A172 (cell line): ENCODE measurements around the gene MSRB2. TPM values are rescaled to one million over a fixed set of nuclear protein-coding genes. Genes with fewer than 3 reads are reported as not detected.
"Not testable (repeated sequence)": the region's sequence is repeated elsewhere in the genome, so short reads cannot be mapped to it uniquely, and the experiment has no call there.

Experiments
- DNase-seq: peaks from one replicate; pipeline ENCODE4 v3.0.0-alpha.2; 2015; ENCODE audit warnings: low spot score
- total RNA-seq: library from RNA; depleted of rRNA; stranded (reverse); fragments of >200 nt; shearing (Covaris generic); gene quantifications from 2 replicates; pipeline ENCODE4 v1.2.3, GENCODE V29; 2014; rRNA removed

Gene MSRB2
- 22.8 and 29.0 TPM in 2 replicates for total RNA-seq

- peak; percentile 94 for DNase-seq
These were observed at the start of gene MSRB2 for GRCh38 chr10:23095404-23095965. Gene MSRB2 (plus strand): TSS chr10:23095579. CDS start chr10:23095609, 30 bp downstream.

- DNase-seq, result no peak
These were observed 49.4 kb upstream of the MSRB2 start for GRCh38 chr10:23046027-23046426.

- DNase-seq, result peak; percentile 73
These were observed 48.0 kb upstream of the MSRB2 start for GRCh38 chr10:23047201-23048050.

GRCh38 chr10:23048191-23048590 lies 47.2 kb upstream of the MSRB2 start:
- no peak for DNase-seq

GRCh38 chr10:23051278-23051677 lies 44.1 kb upstream of the MSRB2 start:
- no peak for DNase-seq

GRCh38 chr10:23051855-23052331 lies 43.5 kb upstream of the MSRB2 start:
- peak; percentile 69 for DNase-seq

- DNase-seq, result peak; percentile 37
These were observed 42.3 kb upstream of the MSRB2 start for GRCh38 chr10:23053036-23053435.

GRCh38 chr10:23055424-23056185 lies 39.8 kb upstream of the MSRB2 start:
- DNase-seq, result no peak

- no peak for DNase-seq
These were observed 39.2 kb upstream of the MSRB2 start for GRCh38 chr10:23056186-23056579.

- no peak for DNase-seq
These were observed 37.0 kb upstream of the MSRB2 start for GRCh38 chr10:23058366-23058765.

- DNase-seq, result no peak
These were observed 34.5 kb upstream of the MSRB2 start for GRCh38 chr10:23060918-23061317.

- DNase-seq, result peak; percentile 47
These were observed 32.1 kb upstream of the MSRB2 start for GRCh38 chr10:23063045-23063972.

- no peak for DNase-seq
These were observed 31.2 kb upstream of the MSRB2 start for GRCh38 chr10:23063973-23064812.

- not testable (repeated sequence) for DNase-seq
These were observed 30.6 kb upstream of the MSRB2 start for GRCh38 chr10:23064813-23065114.

- peak; percentile 78 for DNase-seq
These were observed 30.0 kb upstream of the MSRB2 start for GRCh38 chr10:23065181-23065948.

- no peak for DNase-seq
These were observed 28.0 kb upstream of the MSRB2 start for GRCh38 chr10:23067337-23067736.

- DNase-seq, result peak; percentile 87
These were observed 27.2 kb upstream of the MSRB2 start for GRCh38 chr10:23067939-23068775.

GRCh38 chr10:23069019-23069815 lies 26.2 kb upstream of the MSRB2 start:
- DNase-seq, result no peak
